GM12892 (cell line): ENCODE data around the gene TBCEL.

Experiments
- POLR2A ChIP-seq: IDR thresholded peaks from 2 replicates; pipeline ENCODE4 v1.6.1; 2011; ENCODE audit warnings: low read depth, low read length, control low read depth
- TAF1 ChIP-seq: IDR thresholded peaks from 2 replicates; pipeline ENCODE4 v1.6.1; 2011; ENCODE audit warnings: low read depth, mild to moderate bottlenecking, control low read depth, low read length, borderline replicate concordance

GRCh38 chr11:121100943-121101342 is 77.0 kb downstream of the TBCEL start, which contains the start of gene TECTA:
- TF ChIP-seq POLR2A (no peak), TAF1 (no peak)
